Mesothelial cell of epicardium (in vitro differentiated cells): ENCODE data around the gene HSD17B2. TPM values are rescaled to one million over a fixed set of nuclear protein-coding genes. Genes with fewer than 3 reads are reported as not detected.
"Not testable (repeated sequence)": the region's sequence is repeated elsewhere in the genome, so short reads cannot be mapped to it uniquely, and the experiment has no call there.

Experiments
- DNase-seq, 2 experiments: peaks; one replicate each; pipeline ENCODE4 v3.0.0; 2021; ENCODE audit warnings: low spot score in 2 of 2; ENCODE audit not compliant: unreplicated experiment in 2 of 2
- H3K27ac Mint-ChIP-seq: 2 replicates; pipeline ENCODE4 v1.8.0; 2021; ENCODE audit warnings: mixed read lengths
- H3K27me3 Mint-ChIP-seq: 2 replicates; pipeline ENCODE4 v1.8.0; 2021; ENCODE audit warnings: low read depth, mixed read lengths
- H3K36me3 Mint-ChIP-seq: 2 replicates; pipeline ENCODE4 v1.8.0; 2021; ENCODE audit warnings: mixed read lengths
- H3K4me1 Mint-ChIP-seq: 2 replicates; pipeline ENCODE4 v1.8.0; 2021; ENCODE audit warnings: mixed read lengths
- H3K4me3 Mint-ChIP-seq: 2 replicates; pipeline ENCODE4 v1.8.0; 2021; ENCODE audit warnings: mild to moderate bottlenecking, moderate library complexity, mixed read lengths
- H3K9me3 Mint-ChIP-seq: 2 replicates; pipeline ENCODE4 v1.8.0; 2021; ENCODE audit warnings: mixed read lengths
- total RNA-seq: library from RNA; stranded (reverse); gene quantifications from 3 replicates; pipeline ENCODE4 v1.2.1, GENCODE V29; 2021
- TF ChIP-seq, protein P1 (sequence below): fragments of 200-600 bp; sonication (generic); IDR thresholded peaks from one replicate; pipeline ENCODE4 v1.5.0; 2021; ENCODE audit warnings: antibody characterized with exemption; ENCODE audit not compliant: unreplicated experiment

Gene HSD17B2
- total RNA-seq, 1 donor from 2014 or later, result 3.1 TPM

DNA sequence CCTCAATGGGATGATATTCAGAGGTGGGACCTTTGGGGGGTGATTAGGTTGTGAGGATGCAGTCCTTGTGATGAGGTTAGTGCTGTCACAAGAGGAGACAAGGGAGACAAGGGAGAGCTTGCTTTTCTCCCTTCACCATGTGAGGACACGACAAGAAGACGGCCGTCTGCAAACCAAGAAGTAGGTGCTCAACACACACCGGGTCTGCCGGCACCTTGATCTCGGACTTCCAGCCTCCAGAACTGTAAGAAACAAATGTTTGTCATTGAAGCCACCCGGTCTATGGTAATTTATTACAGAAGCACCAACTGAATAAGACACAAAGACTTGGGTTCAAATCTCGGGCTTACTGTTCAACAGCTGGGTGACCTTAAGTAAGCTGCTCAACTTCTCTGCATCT is 70.1 kb downstream of the HSD17B2 start:
- H3K9me3 Mint-ChIP-seq, result peaks cover 2% of the 10 kb centered on the region
- TF ChIP-seq, protein P1, sequence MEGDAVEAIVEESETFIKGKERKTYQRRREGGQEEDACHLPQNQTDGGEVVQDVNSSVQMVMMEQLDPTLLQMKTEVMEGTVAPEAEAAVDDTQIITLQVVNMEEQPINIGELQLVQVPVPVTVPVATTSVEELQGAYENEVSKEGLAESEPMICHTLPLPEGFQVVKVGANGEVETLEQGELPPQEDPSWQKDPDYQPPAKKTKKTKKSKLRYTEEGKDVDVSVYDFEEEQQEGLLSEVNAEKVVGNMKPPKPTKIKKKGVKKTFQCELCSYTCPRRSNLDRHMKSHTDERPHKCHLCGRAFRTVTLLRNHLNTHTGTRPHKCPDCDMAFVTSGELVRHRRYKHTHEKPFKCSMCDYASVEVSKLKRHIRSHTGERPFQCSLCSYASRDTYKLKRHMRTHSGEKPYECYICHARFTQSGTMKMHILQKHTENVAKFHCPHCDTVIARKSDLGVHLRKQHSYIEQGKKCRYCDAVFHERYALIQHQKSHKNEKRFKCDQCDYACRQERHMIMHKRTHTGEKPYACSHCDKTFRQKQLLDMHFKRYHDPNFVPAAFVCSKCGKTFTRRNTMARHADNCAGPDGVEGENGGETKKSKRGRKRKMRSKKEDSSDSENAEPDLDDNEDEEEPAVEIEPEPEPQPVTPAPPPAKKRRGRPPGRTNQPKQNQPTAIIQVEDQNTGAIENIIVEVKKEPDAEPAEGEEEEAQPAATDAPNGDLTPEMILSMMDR, result no peak
- H3K4me1 Mint-ChIP-seq, result no peaks in the 10 kb centered on the region
- DNase-seq, result no peak
- peaks cover 29% of the 10 kb centered on the region for H3K27me3 Mint-ChIP-seq
- H3K36me3 Mint-ChIP-seq, result no peaks in the 10 kb centered on the region
- H3K27ac Mint-ChIP-seq, result no peak overlapping the region
- H3K4me3 Mint-ChIP-seq, result no peak overlapping the region

DNA sequence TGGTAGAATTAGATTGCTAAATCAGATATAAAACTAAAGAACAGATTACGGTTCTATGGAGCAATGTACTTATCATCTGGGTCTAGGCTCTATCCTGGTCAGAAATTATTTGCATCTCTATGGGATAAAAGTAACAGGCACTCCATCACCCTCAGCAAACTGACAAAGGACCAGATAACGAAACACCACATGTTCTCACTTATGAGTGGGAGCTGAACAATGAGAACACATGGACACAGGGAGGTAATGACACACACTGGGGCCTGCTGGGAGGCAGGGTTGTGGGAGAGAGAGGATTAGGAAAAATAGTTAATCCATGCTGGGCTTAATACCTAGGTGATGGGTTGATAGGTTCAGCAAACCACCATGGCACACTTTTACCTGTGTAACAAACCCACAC is 73.0 kb downstream of the HSD17B2 start:
- TF ChIP-seq, protein P1, result no peak
- H3K9me3 Mint-ChIP-seq, result no peaks in the 10 kb centered on the region
- peaks cover 14% of the 10 kb centered on the region for H3K27me3 Mint-ChIP-seq
- no peaks in the 10 kb centered on the region for H3K36me3 Mint-ChIP-seq
- DNase-seq, result no peak
- H3K4me3 Mint-ChIP-seq, result no peak overlapping the region
- H3K4me1 Mint-ChIP-seq, result no peaks in the 10 kb centered on the region
- no peak overlapping the region for H3K27ac Mint-ChIP-seq

DNA sequence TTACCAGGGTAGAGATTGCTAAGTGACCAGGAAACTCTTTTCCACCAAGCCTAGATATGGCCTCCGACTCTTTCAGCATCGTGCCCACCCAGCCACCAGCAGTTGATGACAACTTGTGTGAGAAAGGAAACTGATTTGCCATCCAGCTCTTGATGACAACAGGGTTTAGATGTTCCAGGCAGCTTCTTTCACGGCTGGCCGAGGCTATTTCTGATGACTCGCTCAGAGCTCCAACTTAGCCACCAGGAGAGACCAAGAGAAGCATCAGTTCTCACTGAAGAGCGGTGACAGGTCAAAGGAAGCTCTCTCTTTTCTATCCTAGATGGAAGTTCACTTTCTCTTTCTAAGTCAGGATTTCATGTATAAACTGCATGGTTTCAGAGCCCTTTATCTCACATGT is 73.7 kb downstream of the HSD17B2 start:
- Mint-ChIP-seq H3K9me3 (no peaks in the 10 kb centered on the region), H3K4me1 (no peaks in the 10 kb centered on the region), H3K4me3 (no peak overlapping the region), H3K27ac (no peak overlapping the region), H3K36me3 (no peaks in the 10 kb centered on the region), H3K27me3 (peaks cover 8% of the 10 kb centered on the region)
- TF ChIP-seq, protein P1, result no peak
- no peak for DNase-seq

DNA sequence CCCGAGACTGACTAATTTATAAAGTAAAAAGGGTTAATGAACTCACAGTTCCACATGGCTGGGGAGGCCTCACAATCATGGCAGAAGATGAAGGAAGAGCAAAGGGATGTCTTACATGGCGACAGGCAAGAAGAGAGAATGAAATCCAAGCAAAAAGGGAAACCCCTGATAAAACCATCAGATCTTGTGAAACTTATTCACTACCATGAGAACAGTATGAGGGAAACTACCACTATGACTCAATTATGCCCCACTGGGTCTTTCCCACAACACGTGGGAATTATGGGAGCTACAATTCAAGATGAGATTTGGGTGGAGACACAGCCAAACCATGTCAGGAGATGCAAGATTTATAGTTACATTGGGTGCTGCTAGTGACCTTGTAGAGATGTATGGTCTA is 74.2 kb downstream of the HSD17B2 start:
- DNase-seq, H3K27me3 Mint-ChIP-seq, H3K27ac Mint-ChIP-seq, H3K4me3 Mint-ChIP-seq, H3K36me3 Mint-ChIP-seq, H3K9me3 Mint-ChIP-seq, H3K4me1 Mint-ChIP-seq: not testable (repeated sequence)

DNA sequence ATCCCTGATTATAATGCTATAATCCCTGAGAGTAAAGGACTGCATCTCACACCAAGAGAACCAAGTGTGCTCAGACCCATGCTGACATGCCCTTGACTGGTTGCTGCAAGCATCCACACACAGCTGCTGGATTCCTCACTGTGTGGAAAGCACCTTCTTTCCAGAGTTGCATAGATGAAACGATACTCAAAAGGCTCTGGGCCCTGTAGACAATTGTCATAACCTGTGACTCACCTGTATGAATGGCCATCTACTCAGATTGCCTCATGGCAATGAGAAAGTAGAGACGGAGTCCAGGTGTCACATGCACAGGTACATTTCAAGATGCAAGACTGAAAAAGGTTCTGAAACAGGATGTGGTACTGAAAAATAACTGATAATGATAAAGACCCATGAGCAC is 76.9 kb downstream of the HSD17B2 start:
- Mint-ChIP-seq H3K27ac (no peak overlapping the region), H3K4me3 (no peak overlapping the region), H3K36me3 (no peaks in the 10 kb centered on the region), H3K9me3 (no peaks in the 10 kb centered on the region), H3K4me1 (no peaks in the 10 kb centered on the region), H3K27me3 (no peaks in the 10 kb centered on the region)
- TF ChIP-seq, protein P1, result no peak
- no peak for DNase-seq

DNA sequence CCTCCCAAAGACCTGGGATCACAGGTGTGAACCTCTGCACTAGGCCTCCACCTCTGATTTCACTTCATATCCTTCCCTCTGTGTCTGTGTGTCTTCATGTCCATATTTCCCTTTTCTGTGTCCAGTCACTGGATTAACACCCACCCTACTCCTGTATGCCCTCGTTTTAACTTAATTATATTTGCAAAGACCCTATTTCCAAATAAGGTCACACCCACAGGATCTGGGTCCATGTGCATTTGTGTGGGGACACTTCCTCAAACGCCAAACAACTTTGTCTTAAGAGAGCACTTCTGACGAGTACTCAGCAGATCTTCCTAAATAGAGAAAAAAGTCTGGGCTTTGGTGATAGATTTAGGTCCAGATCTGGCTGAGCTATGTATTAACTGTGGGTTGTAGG is 78.7 kb downstream of the HSD17B2 start:
- Mint-ChIP-seq H3K27me3 (no peaks in the 10 kb centered on the region), H3K36me3 (no peaks in the 10 kb centered on the region), H3K4me3 (no peak overlapping the region), H3K9me3 (no peaks in the 10 kb centered on the region), H3K4me1 (no peaks in the 10 kb centered on the region), H3K27ac (no peak overlapping the region)
- TF ChIP-seq, protein P1, result no peak
- no peak for DNase-seq
